ENCODE results near the gene EBPL.
"Not testable (repeated sequence)": the region's sequence is repeated elsewhere in the genome, so short reads cannot be mapped to it uniquely, and the experiment has no call there.

EBPL gene

DNA sequence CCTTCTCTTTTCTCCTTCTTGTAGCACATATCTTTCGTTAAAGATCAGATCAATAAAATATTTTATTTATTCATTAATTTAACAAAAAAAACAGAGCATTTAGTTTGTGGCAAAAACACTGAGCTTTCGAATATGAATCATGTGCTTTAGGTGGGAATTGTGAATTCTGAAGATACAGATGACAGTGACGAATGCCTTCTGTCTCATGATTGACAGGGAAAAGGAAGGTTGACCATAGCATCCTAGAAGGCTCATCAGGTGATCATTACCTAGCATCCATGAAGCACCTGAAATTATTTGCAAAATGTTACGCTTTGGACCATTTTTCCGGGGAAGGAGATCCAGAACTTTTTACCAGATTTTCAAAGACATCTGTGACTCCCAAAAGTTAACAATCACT is 59.1 kb downstream of the EBPL start:
- no peak for DNase-seq

DNA sequence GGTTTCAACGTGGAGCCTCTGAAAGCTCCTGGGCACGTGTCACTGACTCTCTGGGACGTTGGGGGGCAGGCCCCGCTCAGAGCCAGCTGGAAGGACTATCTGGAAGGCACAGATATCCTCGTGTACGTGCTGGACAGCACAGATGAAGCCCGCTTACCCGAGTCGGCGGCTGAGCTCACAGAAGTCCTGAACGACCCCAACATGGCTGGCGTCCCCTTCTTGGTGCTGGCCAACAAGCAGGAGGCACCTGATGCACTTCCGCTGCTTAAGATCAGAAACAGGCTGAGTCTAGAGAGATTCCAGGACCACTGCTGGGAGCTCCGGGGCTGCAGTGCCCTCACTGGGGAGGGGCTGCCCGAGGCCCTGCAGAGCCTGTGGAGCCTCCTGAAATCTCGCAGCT is 60.7 kb downstream of the EBPL start:
- DNase-seq: no peak

DNA sequence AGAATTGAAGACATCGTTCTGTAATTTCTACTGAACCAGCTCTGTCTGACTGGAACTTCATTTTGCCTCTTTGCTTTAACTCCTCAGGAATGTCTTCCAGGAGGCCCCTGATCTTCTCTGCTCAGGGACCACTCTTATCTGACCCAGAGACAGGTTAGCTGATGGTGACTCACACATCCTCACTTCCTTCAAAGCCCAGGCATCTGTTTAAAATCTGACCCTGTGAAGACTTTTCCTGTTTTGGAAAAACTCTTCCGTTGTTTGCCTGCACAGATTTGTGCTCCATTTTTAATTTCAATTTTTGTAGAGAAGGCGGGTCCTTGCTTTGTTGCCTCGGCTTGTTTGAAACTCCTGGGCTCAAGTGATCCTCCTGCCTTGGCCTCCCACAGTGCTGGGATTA is 61.3 kb downstream of the EBPL start:
- DNase-seq: no peak

DNA sequence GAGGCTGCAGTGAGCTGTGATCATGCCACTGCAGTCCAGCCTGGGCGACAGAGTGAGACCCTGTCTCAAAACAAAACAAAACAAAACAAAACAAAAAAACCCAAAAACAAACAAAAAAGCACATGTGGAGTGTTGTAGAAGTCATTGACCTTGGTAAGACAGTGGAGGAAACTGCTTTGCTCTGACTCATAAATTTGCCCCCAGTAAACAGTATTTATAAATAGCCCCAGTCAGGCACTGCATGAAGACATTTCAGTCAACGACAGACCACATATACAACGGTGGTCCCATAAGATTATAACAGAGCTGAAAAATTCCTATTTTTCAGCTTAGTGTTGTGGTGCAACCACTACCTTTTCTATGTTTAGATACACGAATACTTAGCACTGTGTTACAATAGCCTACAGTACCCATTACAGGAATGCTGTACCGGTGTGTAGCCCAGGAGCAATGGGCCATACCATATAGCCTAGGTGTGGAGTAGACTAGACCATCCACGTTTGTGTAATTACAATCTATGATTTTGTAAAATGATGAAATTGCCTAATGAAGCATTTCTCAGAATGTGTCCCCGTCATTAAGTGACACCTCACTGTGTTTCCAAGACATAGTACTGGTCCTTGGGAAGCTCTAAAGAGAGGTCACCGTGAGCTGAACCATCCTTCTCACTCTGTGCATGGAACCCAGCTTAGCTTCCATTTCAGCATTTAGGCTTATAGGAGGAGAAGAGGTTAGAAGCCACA is 61.9 kb downstream of the EBPL start:
- DNase-seq: no peak

DNA sequence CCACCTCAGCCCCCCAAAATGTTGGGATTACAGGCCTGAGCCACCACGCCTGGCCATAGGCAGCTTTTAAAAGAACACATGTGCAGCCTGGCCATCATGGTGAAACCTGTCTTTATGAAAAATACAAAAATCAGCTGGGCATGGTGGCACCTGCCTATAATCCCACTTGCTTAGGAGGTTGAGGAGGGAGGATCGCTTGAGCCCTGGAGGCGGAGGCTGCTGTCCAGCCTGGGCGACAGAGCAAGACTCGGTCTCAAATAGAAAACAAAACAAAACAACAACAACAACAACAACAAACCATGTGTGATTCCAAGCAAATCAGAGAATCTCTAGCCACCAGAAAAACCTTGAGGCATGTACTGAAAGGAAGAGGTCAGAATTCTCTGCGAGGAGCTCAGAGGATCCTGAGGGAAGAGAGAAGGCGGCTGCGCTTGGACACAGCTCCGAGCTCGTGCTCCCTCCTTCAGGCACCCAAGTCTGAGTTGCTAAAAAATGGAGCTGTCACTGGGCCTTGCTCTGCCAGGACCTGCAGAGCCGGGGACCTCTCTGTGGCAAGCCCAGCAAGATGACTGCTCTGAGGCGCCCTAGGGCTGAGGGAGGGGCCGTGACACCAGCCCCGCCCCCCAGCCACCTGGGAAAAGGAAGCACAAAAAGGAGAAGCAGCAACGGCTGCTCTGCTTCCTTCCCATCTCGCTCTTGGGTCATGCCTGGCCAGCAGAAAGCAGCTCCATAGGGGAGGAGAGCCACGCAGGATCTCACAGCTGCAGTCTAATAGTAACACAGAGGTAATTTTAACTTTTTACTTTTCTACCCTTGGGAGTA is 63.2 kb downstream of the EBPL start, which contains the start of gene ARL11:
Gene ARL11, plus strand, starts transcription at position 677 of the 822 bp plus-strand sequence. CDS start 1,941 bp downstream, outside the sequence.
- peak; percentile 23 for DNase-seq

DNA sequence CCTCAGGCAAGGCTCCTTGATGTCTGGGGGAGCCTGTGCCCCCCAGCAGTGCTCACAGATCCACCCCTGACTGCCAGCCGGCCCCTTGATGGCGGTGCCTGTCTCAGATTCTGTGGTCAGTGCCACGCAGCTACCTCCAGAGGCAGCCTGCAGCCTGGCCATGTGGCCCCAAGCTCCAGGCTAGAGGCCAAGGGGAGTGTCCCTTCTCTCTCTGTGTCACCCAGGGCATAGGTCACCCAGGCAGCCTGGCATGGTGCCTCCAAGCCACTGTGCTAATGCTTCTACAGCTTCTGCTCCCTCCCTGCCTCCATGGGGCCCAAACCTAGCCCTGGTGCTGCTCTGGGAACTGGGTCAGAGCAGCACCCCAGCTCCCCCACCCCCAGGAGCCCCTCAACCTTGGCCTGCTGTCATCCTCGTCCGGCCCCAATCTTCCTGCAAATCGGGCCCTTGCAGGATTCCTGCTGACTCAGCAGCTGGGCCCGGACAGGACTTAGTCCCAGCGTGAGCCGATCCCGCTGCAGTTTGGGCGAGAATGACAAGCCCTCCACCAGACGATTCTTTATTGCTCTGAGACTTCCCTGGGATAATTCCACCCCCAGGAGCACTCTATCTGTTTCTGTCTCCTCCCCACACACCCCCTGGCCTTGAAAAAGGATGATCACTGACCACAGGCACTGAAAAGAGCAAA is 65.8 kb downstream of the EBPL start:
- no peak for DNase-seq

DNA sequence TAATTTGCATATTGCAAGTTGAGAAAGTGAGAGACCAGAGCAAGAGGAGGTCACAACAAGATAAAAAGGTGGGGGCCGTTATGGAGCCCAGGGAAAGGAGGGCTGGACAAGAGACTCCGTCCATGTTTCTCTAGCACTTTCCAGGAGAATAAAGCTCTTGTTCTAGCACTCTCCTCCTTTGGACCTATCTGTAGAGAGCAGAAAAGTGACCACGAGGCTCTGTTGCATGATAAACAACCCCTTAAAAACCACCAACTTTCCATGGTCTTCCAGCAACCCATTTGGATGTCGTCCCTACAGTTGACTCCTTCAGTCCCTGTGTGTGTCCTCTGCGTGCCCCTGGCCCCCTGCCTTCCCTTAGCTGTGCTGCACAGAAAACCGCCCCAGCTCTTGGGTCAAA is 67.1 kb downstream of the EBPL start:
- no peak for DNase-seq

DNA sequence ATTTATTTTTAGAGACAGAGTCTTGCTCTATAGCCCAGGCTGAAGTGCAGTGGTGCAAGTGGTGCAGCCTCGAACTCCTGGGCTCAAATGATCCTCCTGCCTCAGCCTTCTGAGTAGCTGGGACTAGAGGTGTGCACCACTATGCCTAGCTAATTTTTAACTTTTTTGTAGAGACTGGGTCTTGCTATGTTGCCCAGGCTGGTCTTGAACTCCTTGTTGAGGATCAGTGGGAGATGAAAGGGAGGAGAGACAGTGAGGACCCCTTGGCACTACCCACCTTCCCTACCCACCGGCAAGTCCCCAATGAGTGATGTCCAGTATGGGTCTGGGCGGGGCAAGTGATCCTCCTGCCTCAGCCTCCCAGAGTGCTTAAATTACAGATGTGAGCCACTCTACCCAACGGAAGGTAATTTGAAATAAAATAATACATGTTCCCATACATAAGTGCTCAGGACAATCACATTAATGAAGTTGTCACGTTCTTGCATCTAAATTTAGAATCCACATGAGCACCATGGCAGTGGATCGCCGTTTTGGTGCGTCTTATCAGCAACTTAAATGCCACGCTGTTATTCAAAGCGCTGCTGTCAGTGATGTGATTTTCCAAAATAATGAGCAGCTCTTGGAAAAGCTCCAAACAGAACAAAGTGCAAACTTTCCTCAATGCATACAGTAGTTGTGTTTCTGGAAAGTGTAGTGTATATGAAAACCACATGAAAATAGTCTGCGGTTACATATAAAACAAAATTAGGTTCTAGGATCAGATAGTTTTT is 68.9 kb downstream of the EBPL start:
- DNase-seq: no peak

DNA sequence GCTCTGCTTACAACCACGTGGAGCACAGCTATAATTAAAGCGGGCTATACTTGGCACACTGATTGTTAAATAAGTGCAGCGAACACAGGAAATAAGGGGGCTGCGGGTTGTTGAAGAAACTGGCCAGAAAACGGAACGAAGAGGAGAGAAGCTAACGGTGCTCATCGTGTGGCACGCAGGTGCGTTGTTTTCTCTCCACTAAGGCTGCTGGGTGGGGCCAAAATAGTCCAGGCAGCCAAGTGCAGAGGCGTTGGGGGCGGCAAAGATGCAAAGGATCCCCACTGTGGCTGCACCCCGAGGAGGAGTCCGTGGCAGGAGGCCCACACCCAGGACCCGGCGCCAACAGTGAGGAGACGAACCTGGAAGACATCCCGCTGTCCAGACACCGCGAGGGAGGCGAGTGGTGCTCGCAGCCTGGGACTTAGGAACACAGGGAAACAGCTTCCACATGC is 71.1 kb downstream of the EBPL start:
- DNase-seq: no peak

DNA sequence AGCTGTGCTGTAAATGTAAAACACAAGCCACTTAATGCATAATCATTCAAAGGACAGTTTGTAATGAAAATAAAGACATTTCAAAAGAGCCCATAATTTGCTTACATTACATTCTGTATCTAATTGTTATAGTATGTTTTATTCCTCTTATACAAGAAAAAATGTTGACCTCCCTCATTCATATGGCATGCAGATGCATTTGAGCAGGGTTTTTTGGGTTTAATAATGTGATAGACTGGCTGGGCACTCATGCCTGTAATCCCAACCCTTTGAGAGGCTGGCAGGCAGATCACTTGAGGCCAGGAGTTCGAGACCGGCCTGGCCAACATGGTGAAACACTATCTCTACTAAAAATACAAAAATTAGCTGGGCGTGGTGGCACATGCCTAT is 74.6 kb downstream of the EBPL start:
- DNase-seq: no peak

DNA sequence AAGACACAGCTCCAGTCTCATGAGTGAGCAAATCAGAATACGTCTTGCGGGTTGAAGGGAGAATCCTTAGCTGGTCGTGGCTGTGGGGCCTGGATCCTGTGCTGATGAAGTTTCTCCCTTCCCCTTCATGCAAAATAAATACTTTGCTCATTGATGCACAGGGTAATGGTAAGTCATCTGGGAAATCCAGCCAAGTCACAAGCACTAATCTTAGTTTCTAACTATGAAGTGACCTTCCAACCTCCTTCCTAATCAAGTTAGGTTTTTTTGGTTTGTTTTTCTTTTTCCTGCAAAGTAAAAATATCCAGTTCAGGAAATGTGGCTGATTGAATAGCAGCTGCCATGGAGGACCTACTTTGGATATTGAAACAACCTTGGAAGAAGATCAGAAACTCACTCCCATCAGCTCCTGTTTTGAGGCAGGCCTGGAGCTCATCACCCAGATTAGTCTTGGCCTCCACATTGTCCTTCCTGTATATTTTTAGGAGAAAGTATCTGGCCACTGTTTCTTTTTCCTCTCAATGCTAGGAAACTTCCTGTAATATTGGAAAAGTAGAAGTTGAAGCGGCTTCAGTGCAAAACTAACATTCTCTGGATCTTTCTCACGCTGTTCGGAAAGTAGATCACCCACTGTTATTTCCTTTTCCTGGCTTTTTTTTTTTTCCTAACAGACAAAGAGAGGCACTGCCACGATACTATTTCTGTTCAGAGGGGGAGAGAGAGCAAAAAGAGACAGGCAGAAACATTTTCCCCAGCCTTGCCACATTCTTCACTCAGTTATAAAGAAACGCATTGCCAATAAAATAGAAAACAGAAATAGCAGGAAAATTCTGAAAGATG is 75.2 kb downstream of the EBPL start:
- no peak for DNase-seq

DNA sequence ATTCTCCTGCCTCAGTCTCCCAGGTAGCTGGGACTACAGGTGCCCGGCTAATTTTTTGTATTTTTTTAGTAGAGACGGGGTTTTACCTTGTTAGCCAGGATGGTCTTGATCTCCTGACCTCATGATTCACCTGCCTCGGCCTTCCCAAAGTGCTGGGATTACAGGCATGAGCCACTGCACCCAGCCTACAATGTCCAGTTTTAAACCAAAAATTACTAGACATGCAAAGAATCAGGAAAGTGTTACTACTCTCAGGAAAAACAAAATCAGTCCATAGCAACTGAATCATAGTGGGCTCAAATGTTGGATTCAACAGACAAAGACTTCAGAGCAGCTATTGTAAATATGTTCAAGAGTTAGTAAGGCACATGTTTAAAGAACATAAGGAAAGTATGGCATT is 79.2 kb downstream of the EBPL start:
- not testable (repeated sequence) for DNase-seq

Data from central memory CD4-positive, alpha-beta T cell (primary cell).